ENCODE results near the gene TRPT1. TPM values are rescaled to one million over a fixed set of nuclear protein-coding genes. Genes with fewer than 3 reads are reported as not detected.
A peak's percentile ranks its signal among the peaks of the same experiment; 100 is the strongest.

The TRPT1 gene
- total and polyA plus RNA-seq, 9 of the 15 experiments (the other 6 are each of a cell fraction or from before 2014, with no cell fraction given), result 4.6 to 41.7 (median 23.1) TPM

GRCh38 chr11:64181506-64182411, 44.2 kb downstream of the TRPT1 start (continued):
- TF ChIP-seq FIP1L1 (IDR thresholded peaks at IDR 0.05; ENCODE audit: low read depth, low read length, poor library complexity, severe bottlenecking), result no peak
- no peak for TF ChIP-seq NUFIP1 (IDR thresholded peaks at IDR 0.05; ENCODE audit: partially characterized antibody)
- no peak for TF ChIP-seq KLF16 (IDR thresholded peaks at IDR 0.05)
- no peak for TF ChIP-seq MEIS2 (IDR thresholded peaks at IDR 0.05; ENCODE audit: partially characterized antibody)
- TF ChIP-seq DACH1 (IDR thresholded peaks at IDR 0.05; ENCODE audit: partially characterized antibody), result no peak
- 0 out of 2 replicates have a peak, but pooled peaks have one; percentile 13 for TF ChIP-seq MXI1 (IDR thresholded peaks at IDR 0.05; ENCODE audit: low read depth, low read length)
- no peak for TF ChIP-seq BMI1 (IDR thresholded peaks at IDR 0.05; ENCODE audit: low read length)
- TF ChIP-seq TCF7L2 (IDR thresholded peaks at IDR 0.05; ENCODE audit: low read depth, low read length), result no peak
- TF ChIP-seq FOXA1 (IDR thresholded peaks at IDR 0.05; ENCODE audit: borderline replicate concordance), result no peak
- TF ChIP-seq KAT8 (IDR thresholded peaks at IDR 0.05; ENCODE audit: low read depth), result no peak
- no peak for TF ChIP-seq ZNF668 (CRISPR knock-in tag; IDR thresholded peaks at IDR 0.05)
- TF ChIP-seq SLC30A9 (CRISPR knock-in tag; IDR thresholded peaks at IDR 0.05), result no peak
- TF ChIP-seq BCLAF1 (IDR thresholded peaks at IDR 0.05; ENCODE audit: borderline replicate concordance in 1 of 2, control insufficient read depth in 1 of 2, low read depth in 2 of 2, low read length in 1 of 2), result no peak
- TF ChIP-seq U2AF1 (optimal IDR thresholded peaks at IDR 0.05; ENCODE audit: low read depth, low read length), result no peak
- TF ChIP-seq FOSL1 (tag; conservative IDR thresholded peaks at IDR 0.05), result peak; percentile 89
- TF ChIP-seq ATF1 (CRISPR knock-in tag; IDR thresholded peaks at IDR 0.05), result no peak
- peak; percentile 64 for TF ChIP-seq ATF1 (tag; IDR thresholded peaks at IDR 0.05)
- no peak for TF ChIP-seq ZNF3 (CRISPR knock-in tag; IDR thresholded peaks at IDR 0.05)
- TF ChIP-seq, protein P1, sequence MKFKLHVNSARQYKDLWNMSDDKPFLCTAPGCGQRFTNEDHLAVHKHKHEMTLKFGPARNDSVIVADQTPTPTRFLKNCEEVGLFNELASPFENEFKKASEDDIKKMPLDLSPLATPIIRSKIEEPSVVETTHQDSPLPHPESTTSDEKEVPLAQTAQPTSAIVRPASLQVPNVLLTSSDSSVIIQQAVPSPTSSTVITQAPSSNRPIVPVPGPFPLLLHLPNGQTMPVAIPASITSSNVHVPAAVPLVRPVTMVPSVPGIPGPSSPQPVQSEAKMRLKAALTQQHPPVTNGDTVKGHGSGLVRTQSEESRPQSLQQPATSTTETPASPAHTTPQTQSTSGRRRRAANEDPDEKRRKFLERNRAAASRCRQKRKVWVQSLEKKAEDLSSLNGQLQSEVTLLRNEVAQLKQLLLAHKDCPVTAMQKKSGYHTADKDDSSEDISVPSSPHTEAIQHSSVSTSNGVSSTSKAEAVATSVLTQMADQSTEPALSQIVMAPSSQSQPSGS (CRISPR knock-in tag; IDR thresholded peaks at IDR 0.05), result no peak
- TF ChIP-seq ESRRA (IDR thresholded peaks at IDR 0.05; ENCODE audit: borderline replicate concordance, low read depth), result peak; percentile 51; the same call in 1 of the 2 replicates
- TF ChIP-seq MECOM (CRISPR knock-in tag; IDR thresholded peaks at IDR 0.05), result no peak
- no peak for TF ChIP-seq CBX1 (IDR thresholded peaks at IDR 0.05; ENCODE audit: low read depth)
- TF ChIP-seq ZNF431 (CRISPR knock-in tag; IDR thresholded peaks at IDR 0.05), result no peak
- peak; percentile 83 for TF ChIP-seq ATF7 (IDR thresholded peaks at IDR 0.05)
- no peak for TF ChIP-seq ZBTB17 (CRISPR knock-in tag; IDR thresholded peaks at IDR 0.05)
- no peak for TF ChIP-seq KHSRP (IDR thresholded peaks at IDR 0.05)
